Measurements from ENCODE around the gene LBX2. TPM values are rescaled to one million over a fixed set of nuclear protein-coding genes. Genes with fewer than 3 reads are reported as not detected.

The LBX2 gene
- polyA plus RNA-seq, 4 donors = 2.3 to 37.5 (median 5.3) TPM

DNA sequence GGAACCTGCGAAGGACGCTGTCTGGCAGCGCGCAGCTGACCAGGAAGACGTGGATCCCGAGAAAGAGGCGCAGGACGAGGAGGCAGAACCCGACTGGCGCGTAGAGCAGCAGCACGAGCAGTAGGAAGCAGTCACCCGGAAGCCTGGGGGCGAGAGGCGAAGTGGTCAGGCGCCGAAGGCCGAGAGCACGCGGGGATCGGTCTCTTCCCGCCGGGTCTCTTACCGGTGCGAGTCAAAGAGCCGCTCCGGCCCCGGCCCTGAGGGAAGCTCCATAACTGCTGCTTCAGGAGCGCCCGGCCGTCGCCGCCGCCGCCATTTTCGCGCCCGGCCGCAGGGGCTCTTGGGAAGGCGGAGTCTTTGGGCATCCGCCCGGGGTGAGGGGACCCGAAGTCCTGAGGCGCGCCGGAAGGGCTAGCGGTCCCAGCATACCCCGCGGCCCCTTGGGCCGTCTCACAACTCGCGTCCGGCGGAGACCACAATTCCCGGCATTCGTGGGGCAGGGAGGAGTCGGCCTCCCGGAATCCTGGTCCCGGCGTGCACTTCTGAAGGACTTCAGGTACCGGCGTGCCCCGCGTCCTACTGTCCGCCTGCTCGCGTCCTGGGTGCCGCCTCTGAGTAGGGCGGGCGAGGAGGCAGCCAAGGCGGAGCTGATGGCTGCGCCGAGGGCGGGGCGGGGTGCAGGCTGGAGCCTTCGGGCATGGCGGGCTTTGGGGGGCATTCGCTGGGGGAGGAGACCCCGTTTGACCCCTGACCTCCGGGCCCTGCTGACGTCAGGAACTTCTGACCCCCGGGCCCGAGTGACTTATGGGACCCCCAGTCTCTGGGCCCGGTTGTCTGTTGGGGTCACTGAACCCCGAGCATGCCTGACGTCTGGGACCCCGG is 30.2 kb upstream of the LBX2 start, which contains the start of the genes AUP1 and HTRA2:
TSS of gene AUP1 (minus strand) at position 350 of the 882 bp plus-strand sequence. CDS start at position 273, 77 bp downstream.
TSS of gene HTRA2 (plus strand) at position 577 of the 882 bp plus-strand sequence. CDS start at position 651, 74 bp downstream.
- 0 to 1% (median 0%) methylated on average over 52 to 87 of the region's 87 CpGs for WGBS, 3 donors
- no peaks in the 10 kb centered on the region for H3K27me3 ChIP-seq (ENCODE audit: control insufficient read depth in 3 of 3, insufficient read depth in 3 of 3, low read length in 3 of 3)
- DNase-seq (peak; percentile 99), FAIRE-seq (no peak)
- peak within 1 kb of the TSS; percentile 65 to 96 (median 83) for H3K4me3 ChIP-seq (ENCODE audit: low read depth in 1 of 3, low read length in 3 of 3)
- peaks cover 3 to 48% (median 5%) of the 10 kb centered on the region in 3 donors for H3K36me3 ChIP-seq (ENCODE audit: control insufficient read depth in 3 of 3, insufficient read depth in 2 of 3, low read depth in 1 of 3, low read length in 3 of 3)
- H3K4me1 ChIP-seq (ENCODE audit: control insufficient read depth in 3 of 3, insufficient read depth in 2 of 3, low read depth in 1 of 3, low read length in 2 of 3) = peaks cover 0 to 24% (median 5%) of the 10 kb centered on the region in 3 donors
- peaks cover 0 to 6% of the 10 kb centered on the region in 2 donors for H3K9me3 ChIP-seq (ENCODE audit: control insufficient read depth in 2 of 2, insufficient read depth in 1 of 2, low read depth in 1 of 2, low read length in 1 of 2)
- H3K27ac ChIP-seq (ENCODE audit: low read depth in 1 of 3, low read length in 2 of 3) = peak within 1 kb of the TSS; percentile 80 to 94 (median 82)

- Histone ChIP-seq H3K4me3 (ENCODE audit: low read depth in 1 of 3, low read length in 3 of 3) (peak overlapping the region; percentile 65 to 96 (median 83)), H3K9me3 (ENCODE audit: control insufficient read depth in 2 of 2, insufficient read depth in 1 of 2, low read depth in 1 of 2, low read length in 1 of 2) (peaks cover 0 to 6% of the 10 kb centered on the region in 2 donors), H3K4me1 (ENCODE audit: control insufficient read depth in 3 of 3, insufficient read depth in 2 of 3, low read depth in 1 of 3, low read length in 2 of 3) (peaks cover 0 to 24% (median 5%) of the 10 kb centered on the region in 3 donors), H3K27ac (ENCODE audit: low read depth in 1 of 3, low read length in 2 of 3) (peak overlapping the region; percentile 79 to 94 (median 80)), H3K27me3 (ENCODE audit: control insufficient read depth in 3 of 3, insufficient read depth in 3 of 3, low read length in 3 of 3) (no peaks in the 10 kb centered on the region), H3K36me3 (ENCODE audit: control insufficient read depth in 3 of 3, insufficient read depth in 2 of 3, low read depth in 1 of 3, low read length in 3 of 3) (peaks cover 3 to 46% (median 5%) of the 10 kb centered on the region in 3 donors)
- 12 to 15% (median 14%) methylated on average over 26 to 29 of the region's 29 CpGs for WGBS, 3 donors
- DNase-seq (no peak), FAIRE-seq (no peak)
Observed at GRCh38 chr2:74528600-74529356, 29.4 kb upstream of the LBX2 start.

GRCh38 chr2:74527741-74528140 is 28.3 kb upstream of the LBX2 start:
- Histone ChIP-seq H3K27ac (ENCODE audit: low read depth in 1 of 3, low read length in 2 of 3) (no peak overlapping the region), H3K9me3 (ENCODE audit: control insufficient read depth in 2 of 2, insufficient read depth in 1 of 2, low read depth in 1 of 2, low read length in 1 of 2) (peaks cover 0 to 6% of the 10 kb centered on the region in 2 donors), H3K27me3 (ENCODE audit: control insufficient read depth in 3 of 3, insufficient read depth in 3 of 3, low read length in 3 of 3) (no peaks in the 10 kb centered on the region), H3K4me3 (ENCODE audit: low read depth in 1 of 3, low read length in 3 of 3) (no peak overlapping the region), H3K4me1 (ENCODE audit: control insufficient read depth in 3 of 3, insufficient read depth in 2 of 3, low read depth in 1 of 3, low read length in 2 of 3) (peaks cover 0 to 24% (median 5%) of the 10 kb centered on the region in 3 donors), H3K36me3 (ENCODE audit: control insufficient read depth in 3 of 3, insufficient read depth in 2 of 3, low read depth in 1 of 3, low read length in 3 of 3) (peaks cover 3 to 40% (median 5%) of the 10 kb centered on the region in 3 donors)
- WGBS, 3 donors = 88 to 93% (median 89%) methylated on average over 9 of the region's 9 CpGs
- FAIRE-seq (no peak), DNase-seq (no peak)

GRCh38 chr2:74526649-74527230 is 27.3 kb upstream of the LBX2 start:
- WGBS, 3 donors = 94 to 97% (median 96%) methylated on average over 11 of the region's 11 CpGs
- H3K36me3 ChIP-seq (ENCODE audit: control insufficient read depth in 3 of 3, insufficient read depth in 2 of 3, low read depth in 1 of 3, low read length in 3 of 3) = peaks cover 3 to 39% (median 12%) of the 10 kb centered on the region in 3 donors

DNA sequence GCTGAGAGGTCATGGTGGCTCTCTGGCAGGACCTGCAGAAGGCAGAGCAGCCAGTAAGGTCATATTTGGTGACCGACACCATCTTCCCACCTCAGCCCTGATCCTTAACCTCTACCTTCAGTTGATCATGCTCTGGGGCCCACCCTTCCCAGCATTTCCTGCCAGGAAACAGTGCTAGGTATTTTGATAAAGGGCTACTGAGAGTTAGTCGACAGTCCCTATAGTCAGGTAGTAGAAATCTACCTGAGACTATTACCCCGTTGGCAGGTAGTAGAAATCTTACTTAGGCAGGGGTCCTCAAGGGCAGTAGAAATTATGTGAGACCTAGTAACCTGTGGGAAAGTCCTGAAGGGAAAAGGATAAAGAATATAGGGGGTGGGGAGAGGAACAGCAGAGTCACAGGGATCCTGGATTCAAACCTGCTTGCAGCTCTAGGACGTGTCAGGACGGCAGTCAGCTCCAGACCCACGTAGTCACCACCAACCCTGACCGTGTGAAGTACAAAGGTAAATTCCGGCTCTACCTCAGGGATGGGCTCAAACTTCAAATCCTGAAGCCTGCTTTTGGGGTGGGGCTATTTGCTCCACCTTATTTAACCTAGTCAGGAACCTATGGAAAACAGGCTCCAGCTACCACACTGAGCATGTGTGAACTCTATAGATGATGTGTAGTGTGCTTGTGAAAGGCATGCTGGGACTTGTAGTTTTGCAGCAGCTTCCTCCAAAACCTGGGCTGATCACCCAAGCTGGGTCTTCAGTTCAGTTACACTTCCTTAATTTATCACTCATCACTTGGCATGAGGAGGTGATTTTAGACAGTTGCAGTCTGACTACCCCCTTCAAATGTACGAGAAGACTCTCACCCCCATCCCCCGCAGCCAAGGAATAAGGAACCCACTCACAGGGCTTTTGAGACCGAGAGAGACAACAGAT is 26.6 kb upstream of the LBX2 start, which contains the start of gene DQX1:
TSS of gene DQX1 (minus strand) at position 515 of the 932 bp plus-strand sequence. CDS start at position 13, 502 bp downstream.
- FAIRE-seq (no peak), DNase-seq (peak; percentile 85 to 99)
- H3K9me3 ChIP-seq (ENCODE audit: control insufficient read depth in 2 of 2, insufficient read depth in 1 of 2, low read depth in 1 of 2, low read length in 1 of 2) = peaks cover 0 to 6% of the 10 kb centered on the region in 2 donors
- H3K4me3 ChIP-seq (ENCODE audit: low read depth in 1 of 3, low read length in 3 of 3) = peak within 1 kb of the TSS in 2 of 3 donors; percentile 28 to 31
- peaks cover 3 to 39% (median 12%) of the 10 kb centered on the region in 3 donors for H3K36me3 ChIP-seq (ENCODE audit: control insufficient read depth in 3 of 3, insufficient read depth in 2 of 3, low read depth in 1 of 3, low read length in 3 of 3)
- peaks cover 0 to 23% (median 5%) of the 10 kb centered on the region in 3 donors for H3K4me1 ChIP-seq (ENCODE audit: control insufficient read depth in 3 of 3, insufficient read depth in 2 of 3, low read depth in 1 of 3, low read length in 2 of 3)
- peak within 1 kb of the TSS; percentile 8 to 73 (median 57) for H3K27ac ChIP-seq (ENCODE audit: low read depth in 1 of 3, low read length in 2 of 3)
- 36 to 71% (median 49%) methylated on average over 11 of the region's 11 CpGs for WGBS, 3 donors
- H3K27me3 ChIP-seq (ENCODE audit: control insufficient read depth in 3 of 3, insufficient read depth in 3 of 3, low read length in 3 of 3) = no peaks in the 10 kb centered on the region

More at GRCh38 chr2:74526649-74527230, 27.3 kb upstream of the LBX2 start:
- H3K9me3 ChIP-seq (ENCODE audit: control insufficient read depth in 2 of 2, insufficient read depth in 1 of 2, low read depth in 1 of 2, low read length in 1 of 2) = peaks cover 0 to 6% of the 10 kb centered on the region in 2 donors
- H3K27ac ChIP-seq (ENCODE audit: low read depth in 1 of 3, low read length in 2 of 3) = no peak overlapping the region
- no peaks in the 10 kb centered on the region for H3K27me3 ChIP-seq (ENCODE audit: control insufficient read depth in 3 of 3, insufficient read depth in 3 of 3, low read length in 3 of 3)
- H3K4me1 ChIP-seq (ENCODE audit: control insufficient read depth in 3 of 3, insufficient read depth in 2 of 3, low read depth in 1 of 3, low read length in 2 of 3) = peaks cover 0 to 24% (median 5%) of the 10 kb centered on the region in 3 donors
- FAIRE-seq (no peak), DNase-seq (no peak)
- no peak overlapping the region for H3K4me3 ChIP-seq (ENCODE audit: low read depth in 1 of 3, low read length in 3 of 3)

GRCh38 chr2:74524955-74525716 is 25.7 kb upstream of the LBX2 start:
- no peak for FAIRE-seq
- no peak for DNase-seq
- 92 to 95% (median 93%) methylated on average over 10 of the region's 10 CpGs for WGBS, 3 donors
- Histone ChIP-seq H3K4me1 (ENCODE audit: control insufficient read depth in 3 of 3, insufficient read depth in 2 of 3, low read depth in 1 of 3, low read length in 2 of 3) (peaks cover 0 to 18% (median 5%) of the 10 kb centered on the region in 3 donors), H3K4me3 (ENCODE audit: low read depth in 1 of 3, low read length in 3 of 3) (peak overlapping the region in 2 of 3 donors; percentile 28 to 31), H3K27me3 (ENCODE audit: control insufficient read depth in 3 of 3, insufficient read depth in 3 of 3, low read length in 3 of 3) (peaks cover 0 to 7% (median 0%) of the 10 kb centered on the region in 3 donors), H3K27ac (ENCODE audit: low read depth in 1 of 3, low read length in 2 of 3) (peak overlapping the region in 2 of 3 donors; percentile 57 to 73), H3K9me3 (ENCODE audit: control insufficient read depth in 2 of 2, insufficient read depth in 1 of 2, low read depth in 1 of 2, low read length in 1 of 2) (peaks cover 0 to 6% of the 10 kb centered on the region in 2 donors), H3K36me3 (ENCODE audit: control insufficient read depth in 3 of 3, insufficient read depth in 2 of 3, low read depth in 1 of 3, low read length in 3 of 3) (peaks cover 3 to 39% (median 12%) of the 10 kb centered on the region in 3 donors)

Data from small intestine (tissue), 7 donors.